Measurements from ENCODE around the gene RASSF8. TPM values are rescaled to one million over a fixed set of nuclear protein-coding genes. Genes with fewer than 3 reads are reported as not detected.

The RASSF8 gene
- total and polyA plus RNA-seq, 2 experiments from 2014 or later, result 11.5 to 30.6 TPM

DNA sequence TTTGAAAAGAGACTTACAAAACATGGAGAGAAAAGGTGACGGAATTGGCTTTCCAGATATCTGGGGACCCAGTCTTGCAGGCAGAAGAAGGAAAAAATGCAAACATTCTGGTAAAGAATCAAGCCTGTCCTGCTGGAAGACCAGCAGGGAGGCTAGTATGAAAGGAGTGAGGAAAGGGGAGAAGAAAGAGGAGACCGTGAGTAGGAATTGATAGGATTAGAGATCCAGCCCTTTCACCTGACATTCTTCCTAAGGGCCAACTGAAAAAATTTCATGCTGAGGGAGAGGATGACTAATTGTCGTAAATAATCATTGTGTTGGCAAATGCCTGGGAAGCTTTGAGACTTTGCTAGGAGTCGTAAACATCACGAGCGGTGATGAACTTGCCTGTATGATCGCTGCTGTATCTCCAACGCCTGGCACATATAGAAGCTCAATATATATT is 154.2 kb downstream of the RASSF8 start:
- no peaks in the 10 kb centered on the region for H3K36me3 ChIP-seq (ENCODE audit: insufficient read depth)
- H3F3A ChIP-seq (replicated peaks; ENCODE audit: low read depth), result no peaks in the 10 kb centered on the region; the same call in 1 of the 2 replicates
- TF ChIP-seq CREB1 (CRISPR knock-in tag; IDR thresholded peaks at IDR 0.05; ENCODE audit: low read depth), result 0 out of 2 replicates have a peak, but pooled peaks have one; percentile 12
- TF ChIP-seq, protein P1, sequence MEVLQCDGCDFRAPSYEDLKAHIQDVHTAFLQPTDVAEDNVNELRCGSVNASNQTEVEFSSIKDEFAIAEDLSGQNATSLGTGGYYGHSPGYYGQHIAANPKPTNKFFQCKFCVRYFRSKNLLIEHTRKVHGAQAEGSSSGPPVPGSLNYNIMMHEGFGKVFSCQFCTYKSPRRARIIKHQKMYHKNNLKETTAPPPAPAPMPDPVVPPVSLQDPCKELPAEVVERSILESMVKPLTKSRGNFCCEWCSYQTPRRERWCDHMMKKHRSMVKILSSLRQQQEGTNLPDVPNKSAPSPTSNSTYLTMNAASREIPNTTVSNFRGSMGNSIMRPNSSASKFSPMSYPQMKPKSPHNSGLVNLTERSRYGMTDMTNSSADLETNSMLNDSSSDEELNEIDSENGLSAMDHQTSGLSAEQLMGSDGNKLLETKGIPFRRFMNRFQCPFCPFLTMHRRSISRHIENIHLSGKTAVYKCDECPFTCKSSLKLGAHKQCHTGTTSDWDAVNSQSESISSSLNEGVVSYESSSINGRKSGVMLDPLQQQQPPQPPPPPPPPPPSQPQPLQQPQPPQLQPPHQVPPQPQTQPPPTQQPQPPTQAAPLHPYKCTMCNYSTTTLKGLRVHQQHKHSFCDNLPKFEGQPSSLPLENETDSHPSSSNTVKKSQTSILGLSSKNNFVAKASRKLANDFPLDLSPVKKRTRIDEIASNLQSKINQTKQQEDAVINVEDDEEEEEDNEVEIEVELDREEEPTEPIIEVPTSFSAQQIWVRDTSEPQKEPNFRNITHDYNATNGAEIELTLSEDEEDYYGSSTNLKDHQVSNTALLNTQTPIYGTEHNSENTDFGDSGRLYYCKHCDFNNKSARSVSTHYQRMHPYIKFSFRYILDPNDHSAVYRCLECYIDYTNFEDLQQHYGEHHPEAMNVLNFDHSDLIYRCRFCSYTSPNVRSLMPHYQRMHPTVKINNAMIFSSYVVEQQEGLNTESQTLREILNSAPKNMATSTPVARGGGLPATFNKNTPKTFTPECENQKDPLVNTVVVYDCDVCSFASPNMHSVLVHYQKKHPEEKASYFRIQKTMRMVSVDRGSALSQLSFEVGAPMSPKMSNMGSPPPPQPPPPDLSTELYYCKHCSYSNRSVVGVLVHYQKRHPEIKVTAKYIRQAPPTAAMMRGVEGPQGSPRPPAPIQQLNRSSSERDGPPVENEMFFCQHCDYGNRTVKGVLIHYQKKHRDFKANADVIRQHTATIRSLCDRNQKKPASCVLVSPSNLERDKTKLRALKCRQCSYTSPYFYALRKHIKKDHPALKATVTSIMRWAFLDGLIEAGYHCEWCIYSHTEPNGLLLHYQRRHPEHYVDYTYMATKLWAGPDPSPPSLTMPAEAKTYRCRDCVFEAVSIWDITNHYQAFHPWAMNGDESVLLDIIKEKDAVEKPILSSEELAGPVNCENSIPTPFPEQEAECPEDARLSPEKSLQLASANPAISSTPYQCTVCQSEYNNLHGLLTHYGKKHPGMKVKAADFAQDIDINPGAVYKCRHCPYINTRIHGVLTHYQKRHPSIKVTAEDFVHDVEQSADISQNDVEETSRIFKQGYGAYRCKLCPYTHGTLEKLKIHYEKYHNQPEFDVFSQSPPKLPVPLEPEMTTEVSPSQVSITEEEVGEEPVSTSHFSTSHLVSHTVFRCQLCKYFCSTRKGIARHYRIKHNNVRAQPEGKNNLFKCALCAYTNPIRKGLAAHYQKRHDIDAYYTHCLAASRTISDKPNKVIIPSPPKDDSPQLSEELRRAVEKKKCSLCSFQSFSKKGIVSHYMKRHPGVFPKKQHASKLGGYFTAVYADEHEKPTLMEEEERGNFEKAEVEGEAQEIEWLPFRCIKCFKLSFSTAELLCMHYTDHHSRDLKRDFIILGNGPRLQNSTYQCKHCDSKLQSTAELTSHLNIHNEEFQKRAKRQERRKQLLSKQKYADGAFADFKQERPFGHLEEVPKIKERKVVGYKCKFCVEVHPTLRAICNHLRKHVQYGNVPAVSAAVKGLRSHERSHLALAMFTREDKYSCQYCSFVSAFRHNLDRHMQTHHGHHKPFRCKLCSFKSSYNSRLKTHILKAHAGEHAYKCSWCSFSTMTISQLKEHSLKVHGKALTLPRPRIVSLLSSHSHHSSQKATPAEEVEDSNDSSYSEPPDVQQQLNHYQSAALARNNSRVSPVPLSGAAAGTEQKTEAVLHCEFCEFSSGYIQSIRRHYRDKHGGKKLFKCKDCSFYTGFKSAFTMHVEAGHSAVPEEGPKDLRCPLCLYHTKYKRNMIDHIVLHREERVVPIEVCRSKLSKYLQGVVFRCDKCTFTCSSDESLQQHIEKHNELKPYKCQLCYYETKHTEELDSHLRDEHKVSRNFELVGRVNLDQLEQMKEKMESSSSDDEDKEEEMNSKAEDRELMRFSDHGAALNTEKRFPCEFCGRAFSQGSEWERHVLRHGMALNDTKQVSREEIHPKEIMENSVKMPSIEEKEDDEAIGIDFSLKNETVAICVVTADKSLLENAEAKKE (CRISPR knock-in tag; IDR thresholded peaks at IDR 0.05), result 0 out of 2 replicates have a peak, but pooled peaks have one; percentile 9
- TF ChIP-seq STAT1 (IDR thresholded peaks at IDR 0.05; ENCODE audit: unreplicated experiment), result no peak
- TF ChIP-seq EZH2phosphoT487 (IDR thresholded peaks at IDR 0.05; ENCODE audit: unreplicated experiment), result no peak
- peak overlapping the region; percentile 80 for H3K4me2 ChIP-seq
- Mint-ChIP-seq H3K4me1 (peaks cover 63% of the 10 kb centered on the region), H3K27me3 (ENCODE audit: insufficient read depth, low read depth, poor library complexity) (peaks cover 20% of the 10 kb centered on the region), H3K27ac (peak overlapping the region; percentile 51), H3K9me3 (no peaks in the 10 kb centered on the region), H3K36me3 (ENCODE audit: low read depth) (no peaks in the 10 kb centered on the region; the same call in 2 of the 3 replicates), H3K4me3 (peak overlapping the region; percentile 80)
- DNase-seq (ENCODE audit: low spot score) (peak; percentile 80), ATAC-seq (peak; percentile 25)
- peaks cover 27% of the 10 kb centered on the region for H3K27me3 ChIP-seq (ENCODE audit: insufficient read depth)
- 0 out of 2 replicates have a peak overlapping the region, but pooled peaks have one; percentile 2 for H3K27ac ChIP-seq (ENCODE audit: low read depth)
- H3K79me2 ChIP-seq (replicated peaks; ENCODE audit: insufficient read depth), result no peaks in the 10 kb centered on the region
- peaks cover 51% of the 10 kb centered on the region for H3K4me1 ChIP-seq (ENCODE audit: insufficient read depth)
- no peaks in the 10 kb centered on the region for H3K9me2 ChIP-seq (ENCODE audit: insufficient read depth)
- peak overlapping the region; percentile 53 for H3K4me3 ChIP-seq
- H2AFZ ChIP-seq, result no peak overlapping the region
- H4K20me1 ChIP-seq (replicated peaks; ENCODE audit: insufficient read depth), result no peaks in the 10 kb centered on the region

DNA sequence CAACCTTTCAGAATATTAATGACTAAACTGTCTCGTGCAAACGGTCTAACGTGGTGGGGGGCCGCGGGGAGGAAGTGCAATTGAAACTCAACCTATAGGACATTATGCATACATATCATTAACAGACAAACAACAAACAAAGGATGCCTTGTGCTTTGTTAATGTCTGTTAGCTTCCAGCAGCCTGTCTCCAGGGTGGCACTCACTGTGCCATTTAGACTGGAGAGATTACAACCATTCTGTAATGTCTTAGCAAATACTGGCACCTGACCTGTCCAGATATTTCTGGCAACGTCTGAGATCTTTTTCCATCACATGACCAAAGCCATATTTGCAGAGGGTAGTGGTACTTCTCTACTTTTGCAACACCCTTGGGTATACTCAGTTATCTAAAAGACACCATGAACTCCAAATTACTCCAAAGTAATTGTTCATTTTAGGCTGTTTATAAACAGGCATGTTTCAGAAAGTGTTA is 154.7 kb downstream of the RASSF8 start:
- H3K4me1 Mint-ChIP-seq, result peaks cover 64% of the 10 kb centered on the region
- Histone ChIP-seq H3K4me3 (peak overlapping the region; percentile 53), H3K9me2 (ENCODE audit: insufficient read depth) (no peaks in the 10 kb centered on the region), H3K79me2 (replicated peaks; ENCODE audit: insufficient read depth) (no peaks in the 10 kb centered on the region), H3K27ac (ENCODE audit: low read depth) (peak overlapping the region; percentile 68), H3F3A (replicated peaks; ENCODE audit: low read depth) (no peaks in the 10 kb centered on the region; the same call in 1 of the 2 replicates), H2AFZ (no peak overlapping the region), H4K20me1 (replicated peaks; ENCODE audit: insufficient read depth) (no peaks in the 10 kb centered on the region), H3K27me3 (ENCODE audit: insufficient read depth) (peaks cover 27% of the 10 kb centered on the region), H3K4me2 (peak overlapping the region; percentile 80), H3K4me1 (ENCODE audit: insufficient read depth) (peaks cover 51% of the 10 kb centered on the region), H3K36me3 (ENCODE audit: insufficient read depth) (no peaks in the 10 kb centered on the region)
- DNase-seq (ENCODE audit: low spot score), result peak; percentile 51
- no peak overlapping the region for H3K27ac Mint-ChIP-seq
- peak overlapping the region; percentile 80 for H3K4me3 Mint-ChIP-seq
- ATAC-seq, result peak; percentile 11
- H3K9me3 Mint-ChIP-seq, result no peaks in the 10 kb centered on the region
- peaks cover 22% of the 10 kb centered on the region for H3K27me3 Mint-ChIP-seq (ENCODE audit: insufficient read depth, low read depth, poor library complexity)
- no peaks in the 10 kb centered on the region; the same call in 2 of the 3 replicates for H3K36me3 Mint-ChIP-seq (ENCODE audit: low read depth)
- TF ChIP-seq JUNB (IDR thresholded peaks at IDR 0.05; ENCODE audit: unreplicated experiment), result no peak
- no peak for TF ChIP-seq ZNF331 (CRISPR knock-in tag; IDR thresholded peaks at IDR 0.05; ENCODE audit: low read depth)
- TF ChIP-seq NANOG (IDR thresholded peaks at IDR 0.05; ENCODE audit: borderline replicate concordance), result peak; percentile 25; the same call in 1 of the 2 replicates
- TF ChIP-seq STAT1 (IDR thresholded peaks at IDR 0.05; ENCODE audit: unreplicated experiment), result no peak
- TF ChIP-seq ETS1 (IDR thresholded peaks at IDR 0.05), result no peak
- no peak for TF ChIP-seq POLR2AphosphoS5 (IDR thresholded peaks at IDR 0.05; ENCODE audit: low read depth)
